ENCODE measurements around the gene LINGO1.

LINGO1 gene

GRCh38 chr15:77631745-77632533 is 773 bp downstream of the LINGO1 start:
- DNase-seq (ENCODE audit: low read depth in 1 of 2, low spot score in 1 of 2), result no peak

- DNase-seq (ENCODE audit: low read depth in 1 of 2, low spot score in 1 of 2), result no peak
Measured at GRCh38 chr15:77630956-77631744, 1.6 kb downstream of the LINGO1 start.

GRCh38 chr15:77630056-77630455 is 2.7 kb downstream of the LINGO1 start:
- no peak for DNase-seq (ENCODE audit: low read depth in 1 of 2, low spot score in 1 of 2)

- no peak for DNase-seq (ENCODE audit: low read depth in 1 of 2, low spot score in 1 of 2)
Measured at GRCh38 chr15:77629070-77630030, 3.4 kb downstream of the LINGO1 start.

GRCh38 chr15:77628010-77628409 is 4.7 kb downstream of the LINGO1 start:
- no peak for DNase-seq (ENCODE audit: low read depth in 1 of 2, low spot score in 1 of 2)

- no peak for DNase-seq (ENCODE audit: low read depth in 1 of 2, low spot score in 1 of 2)
Measured at GRCh38 chr15:77627581-77627980, 5.1 kb downstream of the LINGO1 start.

- DNase-seq (ENCODE audit: low read depth in 1 of 2, low spot score in 1 of 2), result no peak
Measured at GRCh38 chr15:77627067-77627466, 5.6 kb downstream of the LINGO1 start.

GRCh38 chr15:77626002-77626401 is 6.7 kb downstream of the LINGO1 start:
- DNase-seq (ENCODE audit: low read depth in 1 of 2, low spot score in 1 of 2), result no peak

- no peak for DNase-seq (ENCODE audit: low read depth in 1 of 2, low spot score in 1 of 2)
Measured at GRCh38 chr15:77625376-77625775, 7.3 kb downstream of the LINGO1 start.

- no peak for DNase-seq (ENCODE audit: low read depth in 1 of 2, low spot score in 1 of 2)
Measured at GRCh38 chr15:77624868-77625267, 7.8 kb downstream of the LINGO1 start.

GRCh38 chr15:77623755-77624524 is 8.8 kb downstream of the LINGO1 start:
- DNase-seq (ENCODE audit: low read depth in 1 of 2, low spot score in 1 of 2), result no peak

- DNase-seq (ENCODE audit: low read depth in 1 of 2, low spot score in 1 of 2), result no peak
Measured at GRCh38 chr15:77622934-77623754, 9.6 kb downstream of the LINGO1 start.

GRCh38 chr15:77622209-77622933 is 10.3 kb downstream of the LINGO1 start:
- DNase-seq (ENCODE audit: low read depth in 1 of 2, low spot score in 1 of 2), result no peak

GRCh38 chr15:77621847-77622208 is 10.9 kb downstream of the LINGO1 start:
- DNase-seq (ENCODE audit: low read depth in 1 of 2, low spot score in 1 of 2), result no peak

- DNase-seq (ENCODE audit: low read depth in 1 of 2, low spot score in 1 of 2), result no peak
Measured at GRCh38 chr15:77620960-77621647, 11.6 kb downstream of the LINGO1 start.

GRCh38 chr15:77620297-77620696 is 12.4 kb downstream of the LINGO1 start:
- DNase-seq (ENCODE audit: low read depth in 1 of 2, low spot score in 1 of 2), result no peak

- DNase-seq (ENCODE audit: low read depth in 1 of 2, low spot score in 1 of 2), result no peak
Measured at GRCh38 chr15:77619883-77620282, 12.8 kb downstream of the LINGO1 start.

- no peak for DNase-seq (ENCODE audit: low read depth in 1 of 2, low spot score in 1 of 2)
Measured at GRCh38 chr15:77617476-77618230, 15.1 kb downstream of the LINGO1 start.
